SK-N-SH treated with all-trans-retinoic acid at 6 μM for 48 hours (cell line): ENCODE results near the gene R3HDM1.

ENCODE experiments used
- ATAC-seq: fragments of 200-7000 bp; cut with Tn5 transposase; 3 replicates; pipeline ENCODE4 v1.9.1; 2020; ENCODE audit warnings: mild to moderate bottlenecking, moderate library complexity
- ARNTL ChIP-seq: fragments of 450-650 bp; formaldehyde crosslinking; IDR thresholded peaks from 2 replicates; pipeline ENCODE4 v1.5.0; 2020; ENCODE audit warnings: low read depth, mild to moderate bottlenecking, moderate library complexity, borderline replicate concordance
- BACH2 ChIP-seq: fragments of 250-450 bp; sonication (Bioruptor Pico); IDR thresholded peaks from 2 replicates; pipeline ENCODE4 v1.9.0; 2021; ENCODE audit warnings: mild to moderate bottlenecking, borderline replicate concordance
- CREB5 ChIP-seq: fragments of 250-450 bp; sonication (Bioruptor Pico); IDR thresholded peaks from 2 replicates; pipeline ENCODE4 v1.5.1; 2020; ENCODE audit warnings: low read depth, mild to moderate bottlenecking, moderate library complexity
- CSDC2 ChIP-seq: fragments of 250-450 bp; sonication (Bioruptor Pico); IDR thresholded peaks from 2 replicates; pipeline ENCODE4 v1.5.0; 2020; ENCODE audit warnings: mild to moderate bottlenecking, moderate library complexity
- CSRNP3 ChIP-seq: fragments of 250-450 bp; sonication (Bioruptor Pico); IDR thresholded peaks from 2 replicates; pipeline ENCODE4 v1.5.1; 2021; ENCODE audit warnings: mild to moderate bottlenecking, moderate library complexity
- GLIS3 ChIP-seq: fragments of 250-450 bp; sonication (Bioruptor Pico); IDR thresholded peaks from 2 replicates; pipeline ENCODE4 v1.5.0; 2020; ENCODE audit warnings: mild to moderate bottlenecking, moderate library complexity
- ISL1 ChIP-seq: fragments of 250-450 bp; sonication (Bioruptor Pico); IDR thresholded peaks from 2 replicates; pipeline ENCODE4 v2.1.2; 2022; ENCODE audit warnings: mild to moderate bottlenecking, moderate library complexity
- OSR1 ChIP-seq: fragments of 250-450 bp; sonication (Bioruptor Pico); IDR thresholded peaks from 2 replicates; pipeline ENCODE4 v1.8.0; 2022; ENCODE audit warnings: moderate library complexity, mild to moderate bottlenecking, inconsistent platforms
- PATZ1 ChIP-seq: fragments of 250-450 bp; sonication (Bioruptor Pico); IDR thresholded peaks from 2 replicates; pipeline ENCODE4 v1.8.0; 2020; ENCODE audit warnings: mild to moderate bottlenecking, moderate library complexity, borderline replicate concordance
- POU6F1 ChIP-seq: fragments of 250-450 bp; sonication (Bioruptor Pico); IDR thresholded peaks from 2 replicates; pipeline ENCODE4 v1.8.0; 2021; ENCODE audit warnings: low read depth, mild to moderate bottlenecking, moderate library complexity, borderline replicate concordance
- PPARA ChIP-seq: fragments of 250-450 bp; sonication (Bioruptor Pico); IDR thresholded peaks from 2 replicates; pipeline ENCODE4 v1.5.0; 2020; ENCODE audit warnings: mild to moderate bottlenecking, borderline replicate concordance
- RARB ChIP-seq: fragments of 250-450 bp; sonication (Bioruptor Pico); IDR thresholded peaks from 2 replicates; pipeline ENCODE4 v1.8.0; 2021; ENCODE audit warnings: mild to moderate bottlenecking, moderate library complexity
- SNAI2 ChIP-seq: fragments of 250-450 bp; sonication (Bioruptor Pico); IDR thresholded peaks from 2 replicates; pipeline ENCODE4 v1.5.0; 2020; ENCODE audit warnings: mild to moderate bottlenecking, moderate library complexity
- TCF4 ChIP-seq: fragments of 250-450 bp; sonication (Bioruptor Pico); IDR thresholded peaks from 2 replicates; pipeline ENCODE4 v1.8.0; 2021; ENCODE audit warnings: mild to moderate bottlenecking, moderate library complexity, borderline replicate concordance
- TOX ChIP-seq: fragments of 250-450 bp; sonication (Bioruptor Pico); IDR thresholded peaks from 2 replicates; pipeline ENCODE4 v1.8.0; 2021; ENCODE audit warnings: mild to moderate bottlenecking, moderate library complexity, borderline replicate concordance
- TSHZ2 ChIP-seq: fragments of 250-450 bp; sonication (Bioruptor Pico); IDR thresholded peaks from 2 replicates; pipeline ENCODE4 v1.5.0; 2020; ENCODE audit warnings: mild to moderate bottlenecking, moderate library complexity
- ZC3H10 ChIP-seq: fragments of 250-450 bp; sonication (Bioruptor Pico); IDR thresholded peaks from 2 replicates; pipeline ENCODE4 v1.5.1; 2021; ENCODE audit warnings: mild to moderate bottlenecking, moderate library complexity
- ZFP3 ChIP-seq: fragments of 250-450 bp; sonication (Bioruptor Pico); IDR thresholded peaks from 2 replicates; pipeline ENCODE4 v1.5.0; 2020; ENCODE audit warnings: mild to moderate bottlenecking, moderate library complexity
- ZFP30 ChIP-seq: fragments of 450-650 bp; formaldehyde crosslinking; IDR thresholded peaks from 2 replicates; pipeline ENCODE4 v1.5.0; 2022; ENCODE audit warnings: mild to moderate bottlenecking, moderate library complexity
- ZNF565 ChIP-seq: fragments of 450-650 bp; formaldehyde crosslinking; conservative IDR thresholded peaks from 2 replicates; pipeline ENCODE4 v1.5.0; 2020; ENCODE audit warnings: low read depth, mild to moderate bottlenecking, moderate library complexity
- ZNF70 ChIP-seq: fragments of 450-650 bp; formaldehyde crosslinking; IDR thresholded peaks from 2 replicates; pipeline ENCODE4 v1.5.0; 2020; ENCODE audit warnings: mild to moderate bottlenecking, moderate library complexity

Gene R3HDM1

GRCh38 chr2:135688978-135689377 lies 157.7 kb downstream of the R3HDM1 start:
- no peak for TF ChIP-seq TCF4 (CRISPR knock-in tag)
- TF ChIP-seq PATZ1 = no peak
- TF ChIP-seq ZNF70 (CRISPR knock-in tag) = no peak
- TF ChIP-seq CREB5 (CRISPR knock-in tag) = no peak
- TF ChIP-seq RARB (CRISPR knock-in tag) = no peak
- TF ChIP-seq SNAI2 = no peak
- TF ChIP-seq TOX (CRISPR knock-in tag) = no peak
- TF ChIP-seq BACH2 = no peak
- TF ChIP-seq, all 23 proteins: peak for 0
- no peak for ATAC-seq

- no peak for ATAC-seq
- TF ChIP-seq ZC3H10 (CRISPR knock-in tag) (no peak), ZNF565 (no peak), ZFP3 (CRISPR knock-in tag) (no peak), ARNTL (CRISPR knock-in tag) (no peak), ISL1 (CRISPR knock-in tag) (no peak), GLIS3 (no peak), PATZ1 (no peak), TSHZ2 (CRISPR knock-in tag) (no peak), RARB (CRISPR knock-in tag) (no peak), TCF4 (CRISPR knock-in tag) (no peak), POU6F1 (CRISPR knock-in tag) (no peak), OSR1 (CRISPR knock-in tag) (no peak), CSDC2 (CRISPR knock-in tag) (no peak), SNAI2 (no peak), TOX (CRISPR knock-in tag) (no peak), ZFP30 (CRISPR knock-in tag) (no peak), CREB5 (CRISPR knock-in tag) (no peak), PPARA (CRISPR knock-in tag) (no peak), CSRNP3 (CRISPR knock-in tag) (no peak)
Measured at GRCh38 chr2:135689679-135690078, 158.4 kb downstream of the R3HDM1 start.
